HG03457 (cell line): ENCODE results near the gene TMEM63C.

Source experiments
- ATAC-seq: cut with Tn5 transposase; IDR thresholded peaks from one replicate; pipeline ENCODE4 v1.9.1; 2021; ENCODE audit warnings: moderate number of reproducible peaks; ENCODE audit not compliant: unreplicated experiment

The TMEM63C gene

GRCh38 chr14:77181603-77182437 is at the start of gene TMEM63C:
TSS of gene TMEM63C (plus strand) at chr14:77181798. CDS start at chr14:77218814, 37,016 bp downstream.
- no peak for ATAC-seq

GRCh38 chr14:77131871-77132486 is 49.6 kb upstream of the TMEM63C start:
- ATAC-seq: no peak

- no peak for ATAC-seq
Measured at GRCh38 chr14:77133720-77134338, 47.8 kb upstream of the TMEM63C start.

- no peak for ATAC-seq
Measured at GRCh38 chr14:77139022-77139421, 42.6 kb upstream of the TMEM63C start.

GRCh38 chr14:77139540-77140358 is 41.8 kb upstream of the TMEM63C start:
- no peak for ATAC-seq

GRCh38 chr14:77140359-77141213 is 41.0 kb upstream of the TMEM63C start:
- ATAC-seq: no peak

- no peak for ATAC-seq
Measured at GRCh38 chr14:77141214-77142004, 40.2 kb upstream of the TMEM63C start, which contains the start of gene ZDHHC22. TSS of gene ZDHHC22 (minus strand) at chr14:77141791. CDS start at chr14:77139738, 2,053 bp downstream.

- no peak for ATAC-seq
Measured at GRCh38 chr14:77142005-77142800, 39.4 kb upstream of the TMEM63C start.

- ATAC-seq: no peak
Measured at GRCh38 chr14:77143071-77143470, 38.5 kb upstream of the TMEM63C start.

GRCh38 chr14:77144412-77145115 is 37.0 kb upstream of the TMEM63C start:
- no peak for ATAC-seq

GRCh38 chr14:77145975-77146740 is 35.4 kb upstream of the TMEM63C start:
- ATAC-seq: no peak

GRCh38 chr14:77148510-77149231 is 32.9 kb upstream of the TMEM63C start:
- ATAC-seq: no peak

- ATAC-seq: no peak
Measured at GRCh38 chr14:77151245-77151644, 30.4 kb upstream of the TMEM63C start.

- no peak for ATAC-seq
Measured at GRCh38 chr14:77151918-77152588, 29.5 kb upstream of the TMEM63C start.

GRCh38 chr14:77153802-77154201 is 27.8 kb upstream of the TMEM63C start:
- ATAC-seq: no peak

GRCh38 chr14:77154421-77154820 is 27.2 kb upstream of the TMEM63C start:
- ATAC-seq: no peak
